ENCODE measurements around the gene URB2. TPM values are rescaled to one million over a fixed set of nuclear protein-coding genes. Genes with fewer than 3 reads are reported as not detected.

The URB2 gene
- total and polyA plus RNA-seq, 8 donors: 5.5 to 10.7 (median 7.2) TPM

GRCh38 chr1:229651546-229651945, 25.5 kb downstream of the URB2 start:
- DNase-seq (no peak), ATAC-seq (no peak)
- intact Hi-C loops (cut with DNase I): no loop called here
- H3K4me3 ChIP-seq: no peak overlapping the region
- no peaks in the 10 kb centered on the region for H3K4me1 ChIP-seq
- no peaks in the 10 kb centered on the region for H3K27me3 ChIP-seq
- H3K36me3 ChIP-seq: peaks cover 0 to 87% of the 10 kb centered on the region in 2 donors
- H3K9me3 ChIP-seq: no peaks in the 10 kb centered on the region
- H3K27ac ChIP-seq: no peak overlapping the region
- TF ChIP-seq CTCF (IDR thresholded peaks at IDR 0.05): no peak

GRCh38 chr1:229653420-229653819, 27.4 kb downstream of the URB2 start:
- Histone ChIP-seq H3K36me3 (peaks cover 0 to 79% of the 10 kb centered on the region in 2 donors), H3K4me3 (no peak overlapping the region), H3K4me1 (no peaks in the 10 kb centered on the region), H3K27ac (no peak overlapping the region), H3K9me3 (no peaks in the 10 kb centered on the region), H3K27me3 (no peaks in the 10 kb centered on the region)
- intact Hi-C loops (cut with DNase I): no loop called here
- ATAC-seq: no peak
- TF ChIP-seq CTCF (IDR thresholded peaks at IDR 0.05): no peak
- no peak for DNase-seq

DNA sequence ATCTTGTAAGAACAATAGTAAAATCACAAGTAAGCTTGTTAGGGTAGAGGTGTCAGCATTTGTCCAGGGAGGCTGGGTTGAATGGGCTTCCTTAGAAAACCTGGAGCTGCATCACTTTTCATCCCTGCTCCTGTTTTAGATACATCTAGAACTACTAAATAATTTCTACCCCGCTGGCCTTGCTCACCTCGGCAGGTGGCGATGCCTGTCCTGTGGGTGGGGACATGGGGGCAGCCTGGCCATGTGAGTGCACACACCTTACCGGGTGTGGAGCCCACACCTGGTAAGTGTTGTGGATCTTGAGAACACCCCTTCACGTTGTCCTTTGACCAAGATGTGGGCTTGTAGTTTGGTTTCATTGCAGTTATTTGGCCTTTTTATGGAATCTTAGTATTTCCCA, 29.7 kb downstream of the URB2 start:
- intact Hi-C loops (cut with DNase I): no loop called here
- no peak for TF ChIP-seq CTCF (IDR thresholded peaks at IDR 0.05)
- Histone ChIP-seq H3K4me3 (no peak overlapping the region), H3K36me3 (peaks cover 0 to 75% of the 10 kb centered on the region in 2 donors), H3K4me1 (no peaks in the 10 kb centered on the region), H3K27ac (no peak overlapping the region), H3K27me3 (no peaks in the 10 kb centered on the region), H3K9me3 (no peaks in the 10 kb centered on the region)
- no peak for ATAC-seq
- no peak for DNase-seq

DNA sequence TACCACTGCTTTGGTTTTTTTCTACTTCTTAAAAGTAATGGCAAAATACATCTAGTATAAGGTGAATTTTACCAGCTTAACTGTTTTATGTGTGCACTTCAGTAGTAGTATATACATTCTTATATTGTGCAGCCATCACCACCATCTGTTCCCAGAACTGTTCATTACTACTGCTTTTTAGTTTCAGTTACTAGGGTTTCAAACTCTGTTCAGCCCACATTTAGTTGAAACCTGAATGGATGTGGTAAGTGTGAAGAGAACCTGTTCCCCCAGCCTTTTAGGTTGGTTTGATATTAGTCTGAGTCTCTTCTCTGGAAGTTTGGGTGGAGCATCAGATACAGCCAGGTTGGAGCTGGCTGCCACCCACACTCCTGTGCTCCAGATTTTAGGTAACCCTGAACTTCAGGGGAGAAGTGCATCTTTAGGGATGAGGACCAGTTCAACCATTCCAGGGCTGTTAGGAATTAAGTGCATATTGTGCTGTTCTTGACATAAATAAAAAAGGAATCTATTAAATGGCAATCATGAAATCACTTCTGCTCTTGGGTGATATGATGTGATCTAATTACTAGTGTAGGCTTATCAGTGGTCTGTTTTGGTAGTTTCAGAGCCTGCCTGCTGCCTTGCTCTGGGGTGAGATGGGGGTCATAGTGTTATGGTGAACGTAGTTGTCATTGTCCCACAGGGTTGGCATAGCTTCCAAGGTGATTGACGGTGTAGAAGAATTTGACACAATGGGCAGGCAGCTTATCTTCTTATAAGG, 32.1 kb downstream of the URB2 start:
- Histone ChIP-seq H3K9me3 (no peaks in the 10 kb centered on the region), H3K4me1 (peaks cover 0 to 3% of the 10 kb centered on the region in 2 donors), H3K36me3 (peaks cover 0 to 55% of the 10 kb centered on the region in 2 donors), H3K27ac (no peak overlapping the region), H3K4me3 (no peak overlapping the region), H3K27me3 (no peaks in the 10 kb centered on the region)
- DNase-seq: no peak
- no peak for ATAC-seq
- TF ChIP-seq CTCF (IDR thresholded peaks at IDR 0.05): no peak
- intact Hi-C loops (cut with DNase I): no loop called here

GRCh38 chr1:229661022-229661877, 35.2 kb downstream of the URB2 start:
- H3K27ac ChIP-seq: no peak overlapping the region
- no peaks in the 10 kb centered on the region for H3K9me3 ChIP-seq
- peaks cover 3 to 4% of the 10 kb centered on the region in 2 donors for H3K4me1 ChIP-seq
- peaks cover 0 to 31% of the 10 kb centered on the region in 2 donors for H3K36me3 ChIP-seq
- ATAC-seq (peak; percentile 100), DNase-seq (peak; percentile 54 to 89 (median 80))
- intact Hi-C loops (cut with DNase I): loop anchor here in 1 of 2 donors (5.0 kb wide), 2 partner anchors 606 to 651 kb away; no protein-coding TSS in a partner anchor
- no peak overlapping the region for H3K4me3 ChIP-seq
- TF ChIP-seq CTCF (IDR thresholded peaks at IDR 0.05): peak; percentile 82 to 83
- no peaks in the 10 kb centered on the region for H3K27me3 ChIP-seq
